ENCODE data around the gene ATP5F1D. TPM values are rescaled to one million over a fixed set of nuclear protein-coding genes. Genes with fewer than 3 reads are reported as not detected.

The ATP5F1D gene
- total and polyA plus RNA-seq, 2 of the 8 experiments (the other 6 are each of a cell fraction or from before 2014, with no cell fraction given), result 174 to 249 TPM

DNA sequence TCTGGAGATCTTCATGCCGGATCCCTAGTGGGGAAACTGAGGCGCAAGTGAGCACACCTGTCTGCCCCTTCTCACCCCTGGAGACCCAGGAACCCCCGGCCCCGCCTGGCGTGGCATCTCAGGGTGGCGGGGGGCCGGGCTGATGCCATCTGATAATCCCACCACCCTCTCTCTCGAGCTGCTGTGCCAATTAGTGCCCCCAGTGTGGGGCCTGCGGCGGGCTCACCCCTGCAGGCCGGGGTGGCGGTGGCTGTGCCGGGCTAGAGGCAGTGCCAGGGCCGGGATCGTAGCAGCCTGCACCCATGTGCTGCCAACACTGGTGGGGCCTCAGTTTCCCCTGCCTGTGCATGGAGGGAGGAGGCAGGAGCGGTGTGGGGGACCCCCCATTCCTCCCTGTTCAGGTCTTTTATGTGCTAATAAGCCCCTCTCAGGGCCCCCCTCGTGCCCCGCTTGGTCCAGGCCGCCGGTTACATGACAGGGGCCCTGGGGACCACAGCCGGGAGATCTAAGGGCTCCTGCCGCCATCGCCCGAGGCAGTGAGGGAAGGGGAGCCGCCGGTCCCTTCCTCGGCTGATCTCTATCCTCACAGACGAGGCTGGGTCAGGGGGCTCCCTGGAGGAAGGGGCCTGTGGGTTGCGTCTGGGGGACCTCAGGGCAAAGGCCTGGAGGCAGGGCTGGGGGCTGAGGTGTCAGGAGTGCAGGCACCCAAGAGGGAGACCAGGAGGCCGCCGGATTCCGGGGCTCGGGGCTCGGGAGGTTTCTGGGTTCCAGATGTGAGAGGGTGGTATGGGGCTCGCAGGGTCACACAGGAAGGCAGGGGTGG, 52.4 kb downstream of the ATP5F1D start:
- no peak overlapping the region for H3K23ac ChIP-seq (ENCODE audit: insufficient read length)
- H2BK15ac ChIP-seq (ENCODE audit: low read length), result no peak overlapping the region
- TF ChIP-seq SIX5 (IDR thresholded peaks at IDR 0.05; ENCODE audit: low read depth, low read length), result no peak
- H4K8ac ChIP-seq (ENCODE audit: extremely low read depth, insufficient read depth, low read length), result no peak overlapping the region
- no peaks in the 10 kb centered on the region for H3K79me2 ChIP-seq (ENCODE audit: control insufficient read depth in 1 of 2, insufficient read depth in 2 of 2, low read length in 2 of 2)
- no peaks in the 10 kb centered on the region for H3K36me3 ChIP-seq (ENCODE audit: control insufficient read depth in 2 of 4, insufficient read depth in 4 of 4, low read length in 3 of 4)
- H3K56ac ChIP-seq (replicated peaks; ENCODE audit: insufficient read length, low read depth, low read length), result no peak overlapping the region
- no peak overlapping the region for H3K18ac ChIP-seq (ENCODE audit: extremely low read depth, low read length)
- H3K27ac ChIP-seq (ENCODE audit: low read depth, low read length), result no peak overlapping the region
- ChIA-PET POLR2A (ENCODE audit: partially characterized antibody) (interaction anchor here (1.2 to 1.6 kb wide), 5 partner anchors 10 to 142 kb away, joined by 3 to 5 read pairs (median 4); partner anchors contain the start of gene CIRBP), CTCF (ENCODE audit: partially characterized antibody) (interaction anchor here (0.7 to 1.5 kb wide), 3 partner anchors 14 to 50 kb away, joined by 3 to 4 read pairs (median 4); no protein-coding TSS in a partner anchor)
- H4K91ac ChIP-seq (replicated peaks; ENCODE audit: insufficient read length, low read length), result no peak overlapping the region
- H3K4me2 ChIP-seq (ENCODE audit: insufficient read depth in 1 of 2, low read depth in 2 of 2, low read length in 2 of 2), result no peak overlapping the region; a peak in 1 of 4 replicates
- H3K79me1 ChIP-seq (ENCODE audit: low read depth, low read length), result peaks cover 2% of the 10 kb centered on the region; the same call in 1 of the 2 replicates
- no peak for FAIRE-seq
- H3K4me1 ChIP-seq (replicated peaks in 1 of 4; ENCODE audit: control insufficient read depth in 3 of 4, insufficient read depth in 4 of 4, low read length in 3 of 4), result peaks cover 0 to 7% (median under 1%) of the 10 kb centered on the region in 4 experiments; a peak in 4 of 7 replicates
- H2BK5ac ChIP-seq (ENCODE audit: low read depth, low read length), result no peak overlapping the region
- H3K23me2 ChIP-seq (ENCODE audit: low read depth, low read length), result peaks cover 2% of the 10 kb centered on the region; the same call in 1 of the 2 replicates
- H2BK12ac ChIP-seq (ENCODE audit: low read depth, low read length), result no peak overlapping the region
- H3K9me3 ChIP-seq (ENCODE audit: insufficient read depth in 2 of 2, low read depth in 1 of 2, low read length in 1 of 2), result no peaks in the 10 kb centered on the region
- H3K27me3 ChIP-seq (replicated peaks in 1 of 4; ENCODE audit: control insufficient read depth in 3 of 4, extremely low read depth in 1 of 4, insufficient read depth in 3 of 4, low read length in 3 of 4), result peaks cover 0 to 2% (median 1%) of the 10 kb centered on the region in 4 experiments; a peak in 2 of 7 replicates
- H3K14ac ChIP-seq (ENCODE audit: insufficient read length), result no peak overlapping the region
- WGBS, 2 experiments (ENCODE audit: extremely low coverage in 1 of 2, insufficient coverage in 1 of 2, insufficient read length in 1 of 2, insufficient replicate concordance in 2 of 2, low coverage in 1 of 2, low lambda C conversion rate in 2 of 2, missing lambda C conversion rate in 1 of 2), result 86% methylated on average over 32 of the region's 35 CpGs; no CpG with 5 or more reads in 1 of the 2 experiments
- DNase-seq (ENCODE audit: low read depth in 1 of 2, low spot score in 2 of 2), result no peak
- H4K20me1 ChIP-seq (replicated peaks in 1 of 2; ENCODE audit: control insufficient read depth in 1 of 2, insufficient read depth in 2 of 2, low read length in 2 of 2), result peaks cover 7% of the 10 kb centered on the region in 2 experiments
- no peak overlapping the region for H4K5ac ChIP-seq (ENCODE audit: insufficient read length, low read depth, low read length)
- no peak overlapping the region for H2AFZ ChIP-seq (ENCODE audit: low read length)
- no peak overlapping the region for H2AK5ac ChIP-seq (ENCODE audit: low read depth, low read length)
- no peak overlapping the region for H2BK20ac ChIP-seq (ENCODE audit: low read length)
- no peak overlapping the region for H3K4ac ChIP-seq (replicated peaks; ENCODE audit: insufficient read length, low read depth, low read length)
- H3K9ac ChIP-seq (replicated peaks in 1 of 4; ENCODE audit: extremely low read depth in 1 of 4, low read depth in 3 of 4, low read length in 3 of 4), result no peak overlapping the region
- no peak overlapping the region for H3K4me3 ChIP-seq (ENCODE audit: extremely low read depth in 1 of 4, insufficient read depth in 2 of 4, low read depth in 3 of 4, low read length in 4 of 4)
- H2BK120ac ChIP-seq (replicated peaks; ENCODE audit: low read depth, low read length), result no peak overlapping the region

Other genes starting within 250 kb of the ATP5F1D start
- gene GRIN3B, start 241.3 kb upstream of the ATP5F1D start, total RNA-seq (2021; fragmentation: NEBNext Ultra II Directional; extraction: Animal tissue kit (Norgen Biotek cat#: 25700)), result 0.45 and 0.63 TPM in 2 replicates
- gene GRIN3B, start 241.3 kb upstream of the ATP5F1D start, polyA plus RNA-seq (2011; rRNA removed), result 1.0 and 2.0 TPM in 2 replicates
- gene TMEM259, start 220.6 kb upstream of the ATP5F1D start, total RNA-seq (2021; fragmentation: NEBNext Ultra II Directional; extraction: Animal tissue kit (Norgen Biotek cat#: 25700)), result 140 and 142 TPM in 2 replicates
- gene TMEM259, start 220.6 kb upstream of the ATP5F1D start, polyA plus RNA-seq (2011; rRNA removed), result 243 and 343 TPM in 2 replicates
- gene RNU6-2, start 220.2 kb upstream of the ATP5F1D start, total RNA-seq (2021; fragmentation: NEBNext Ultra II Directional; extraction: Animal tissue kit (Norgen Biotek cat#: 25700)), result not detected in 2 replicates
- not detected in 2 replicates for gene RNU6-2, start 220.2 kb upstream of the ATP5F1D start, polyA plus RNA-seq (2011; rRNA removed)
- gene CNN2, start 215.1 kb upstream of the ATP5F1D start, total RNA-seq (2021; fragmentation: NEBNext Ultra II Directional; extraction: Animal tissue kit (Norgen Biotek cat#: 25700)), result 522 and 551 TPM in 2 replicates
- gene CNN2, start 215.1 kb upstream of the ATP5F1D start, polyA plus RNA-seq (2011; rRNA removed), result 189 and 349 TPM in 2 replicates
- gene ABCA7, start 201.6 kb upstream of the ATP5F1D start, total RNA-seq (2021; fragmentation: NEBNext Ultra II Directional; extraction: Animal tissue kit (Norgen Biotek cat#: 25700)), result 25.6 and 29.7 TPM in 2 replicates
- 10.4 and 17.4 TPM in 2 replicates for gene ABCA7, start 201.6 kb upstream of the ATP5F1D start, polyA plus RNA-seq (2011; rRNA removed)
- gene ARHGAP45, start 174.6 kb upstream of the ATP5F1D start, total RNA-seq (2021; fragmentation: NEBNext Ultra II Directional; extraction: Animal tissue kit (Norgen Biotek cat#: 25700)), result 41.8 and 43.6 TPM in 2 replicates
- 31.4 and 40.2 TPM in 2 replicates for gene ARHGAP45, start 174.6 kb upstream of the ATP5F1D start, polyA plus RNA-seq (2011; rRNA removed)
- 274 and 281 TPM in 2 replicates for gene POLR2E, start 146.4 kb upstream of the ATP5F1D start, total RNA-seq (2021; fragmentation: NEBNext Ultra II Directional; extraction: Animal tissue kit (Norgen Biotek cat#: 25700))
- gene POLR2E, start 146.4 kb upstream of the ATP5F1D start, polyA plus RNA-seq (2011; rRNA removed), result 381 and 483 TPM in 2 replicates
- gene GPX4, start 137.8 kb upstream of the ATP5F1D start, total RNA-seq (2021; fragmentation: NEBNext Ultra II Directional; extraction: Animal tissue kit (Norgen Biotek cat#: 25700)), result 342 and 355 TPM in 2 replicates
- gene GPX4, start 137.8 kb upstream of the ATP5F1D start, polyA plus RNA-seq (2011; rRNA removed), result 693 and 947 TPM in 2 replicates
- 31.4 and 37.4 TPM in 2 replicates for gene SBNO2, start 67.5 kb upstream of the ATP5F1D start, total RNA-seq (2021; fragmentation: NEBNext Ultra II Directional; extraction: Animal tissue kit (Norgen Biotek cat#: 25700))
- gene SBNO2, start 67.5 kb upstream of the ATP5F1D start, polyA plus RNA-seq (2011; rRNA removed), result 12.2 and 21.3 TPM in 2 replicates
- gene STK11, start 36.0 kb upstream of the ATP5F1D start, total RNA-seq (2021; fragmentation: NEBNext Ultra II Directional; extraction: Animal tissue kit (Norgen Biotek cat#: 25700)), result 70.7 and 75.2 TPM in 2 replicates
- 45.3 and 71.0 TPM in 2 replicates for gene STK11, start 36.0 kb upstream of the ATP5F1D start, polyA plus RNA-seq (2011; rRNA removed)
- gene CBARP, start 3.7 kb upstream of the ATP5F1D start, total RNA-seq (2021; fragmentation: NEBNext Ultra II Directional; extraction: Animal tissue kit (Norgen Biotek cat#: 25700)), result 14.7 and 18.0 TPM in 2 replicates
- gene CBARP, start 3.7 kb upstream of the ATP5F1D start, polyA plus RNA-seq (2011; rRNA removed), result 4.9 and 11.6 TPM in 2 replicates
- gene MIDN, start 6.8 kb downstream of the ATP5F1D start, total RNA-seq (2021; fragmentation: NEBNext Ultra II Directional; extraction: Animal tissue kit (Norgen Biotek cat#: 25700)), result 159 and 166 TPM in 2 replicates
- 39.8 and 86.0 TPM in 2 replicates for gene MIDN, start 6.8 kb downstream of the ATP5F1D start, polyA plus RNA-seq (2011; rRNA removed)
- gene CIRBP, start 27.6 kb downstream of the ATP5F1D start, total RNA-seq (2021; fragmentation: NEBNext Ultra II Directional; extraction: Animal tissue kit (Norgen Biotek cat#: 25700)), result 175 TPM in 2 replicates
- 199 and 331 TPM in 2 replicates for gene CIRBP, start 27.6 kb downstream of the ATP5F1D start, polyA plus RNA-seq (2011; rRNA removed)
- 44.5 and 54.6 TPM in 2 replicates for gene FAM174C, start 33.8 kb downstream of the ATP5F1D start, total RNA-seq (2021; fragmentation: NEBNext Ultra II Directional; extraction: Animal tissue kit (Norgen Biotek cat#: 25700))
- 125 and 159 TPM in 2 replicates for gene FAM174C, start 33.8 kb downstream of the ATP5F1D start, polyA plus RNA-seq (2011; rRNA removed)
- gene EFNA2, start 44.1 kb downstream of the ATP5F1D start, total RNA-seq (2021; fragmentation: NEBNext Ultra II Directional; extraction: Animal tissue kit (Norgen Biotek cat#: 25700)), result 7.0 and 10.3 TPM in 2 replicates
- gene EFNA2, start 44.1 kb downstream of the ATP5F1D start, polyA plus RNA-seq (2011; rRNA removed), result 4.0 and 10.1 TPM in 2 replicates
- gene NDUFS7, start 142.2 kb downstream of the ATP5F1D start, total RNA-seq (2021; fragmentation: NEBNext Ultra II Directional; extraction: Animal tissue kit (Norgen Biotek cat#: 25700)), result 78.1 and 92.7 TPM in 2 replicates
- gene NDUFS7, start 142.2 kb downstream of the ATP5F1D start, polyA plus RNA-seq (2011; rRNA removed), result 309 and 372 TPM in 2 replicates
- 17.2 TPM in 2 replicates for gene GAMT, start 159.8 kb downstream of the ATP5F1D start, total RNA-seq (2021; fragmentation: NEBNext Ultra II Directional; extraction: Animal tissue kit (Norgen Biotek cat#: 25700))
- 35.6 and 45.3 TPM in 2 replicates for gene GAMT, start 159.8 kb downstream of the ATP5F1D start, polyA plus RNA-seq (2011; rRNA removed)
- gene DAZAP1, start 165.8 kb downstream of the ATP5F1D start, total RNA-seq (2021; fragmentation: NEBNext Ultra II Directional; extraction: Animal tissue kit (Norgen Biotek cat#: 25700)), result 341 and 343 TPM in 2 replicates
- 79.6 and 139 TPM in 2 replicates for gene DAZAP1, start 165.8 kb downstream of the ATP5F1D start, polyA plus RNA-seq (2011; rRNA removed)
- gene RPS15, start 196.6 kb downstream of the ATP5F1D start, total RNA-seq (2021; fragmentation: NEBNext Ultra II Directional; extraction: Animal tissue kit (Norgen Biotek cat#: 25700)), result 1,562 and 1,589 TPM in 2 replicates
- 3,890 and 4,770 TPM in 2 replicates for gene RPS15, start 196.6 kb downstream of the ATP5F1D start, polyA plus RNA-seq (2011; rRNA removed)
- gene APC2, start 208.4 kb downstream of the ATP5F1D start, total RNA-seq (2021; fragmentation: NEBNext Ultra II Directional; extraction: Animal tissue kit (Norgen Biotek cat#: 25700)), result 3.7 and 4.1 TPM in 2 replicates
- gene APC2, start 208.4 kb downstream of the ATP5F1D start, polyA plus RNA-seq (2011; rRNA removed), result 1.3 and 3.3 TPM in 2 replicates
- 41.3 and 41.4 TPM in 2 replicates for gene C19orf25, start 237.5 kb downstream of the ATP5F1D start, total RNA-seq (2021; fragmentation: NEBNext Ultra II Directional; extraction: Animal tissue kit (Norgen Biotek cat#: 25700))
- 67.4 and 92.2 TPM in 2 replicates for gene C19orf25, start 237.5 kb downstream of the ATP5F1D start, polyA plus RNA-seq (2011; rRNA removed)
- gene PCSK4, start 248.6 kb downstream of the ATP5F1D start, total RNA-seq (2021; fragmentation: NEBNext Ultra II Directional; extraction: Animal tissue kit (Norgen Biotek cat#: 25700)), result 9.7 and 9.8 TPM in 2 replicates
- gene PCSK4, start 248.6 kb downstream of the ATP5F1D start, polyA plus RNA-seq (2011; rRNA removed), result 10.7 and 18.3 TPM in 2 replicates
- gene REEP6, start 249.4 kb downstream of the ATP5F1D start, total RNA-seq (2021; fragmentation: NEBNext Ultra II Directional; extraction: Animal tissue kit (Norgen Biotek cat#: 25700)), result 12.6 and 13.4 TPM in 2 replicates
- gene REEP6, start 249.4 kb downstream of the ATP5F1D start, polyA plus RNA-seq (2011; rRNA removed), result 20.7 and 31.4 TPM in 2 replicates

Data from H1 (cell line).